GM19397 (cell line): ENCODE results near the gene TSGA10.
A peak's percentile ranks its signal among the peaks of the same experiment; 100 is the strongest.
"Not testable (repeated sequence)": the region's sequence is repeated elsewhere in the genome, so short reads cannot be mapped to it uniquely, and the experiment has no call there.

Experiments
- ATAC-seq: cut with Tn5 transposase; IDR thresholded peaks from one replicate; pipeline ENCODE4 v1.9.1; 2021; ENCODE audit warnings: mild to moderate bottlenecking, moderate library complexity; ENCODE audit not compliant: unreplicated experiment

Gene TSGA10

DNA sequence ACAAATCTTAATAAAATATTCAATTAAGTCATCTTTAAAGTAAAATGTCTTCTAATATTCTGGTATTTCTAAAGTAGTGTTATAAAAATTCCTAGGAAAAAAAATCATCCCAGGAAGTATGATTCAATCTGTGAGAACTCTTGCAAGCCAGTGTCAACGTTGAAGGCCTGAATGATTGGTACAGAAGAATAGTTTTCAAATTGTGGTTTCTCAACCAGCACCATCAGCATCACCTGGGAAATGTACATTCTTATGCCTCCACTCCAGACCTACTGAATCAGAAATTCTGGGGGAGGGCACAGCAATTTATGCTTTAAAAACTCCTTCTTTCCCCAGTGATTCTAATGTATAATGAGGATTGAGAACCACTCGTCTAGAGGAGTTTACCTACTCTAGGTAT lies 75.5 kb downstream of the TSGA10 start:
- no peak for ATAC-seq

DNA sequence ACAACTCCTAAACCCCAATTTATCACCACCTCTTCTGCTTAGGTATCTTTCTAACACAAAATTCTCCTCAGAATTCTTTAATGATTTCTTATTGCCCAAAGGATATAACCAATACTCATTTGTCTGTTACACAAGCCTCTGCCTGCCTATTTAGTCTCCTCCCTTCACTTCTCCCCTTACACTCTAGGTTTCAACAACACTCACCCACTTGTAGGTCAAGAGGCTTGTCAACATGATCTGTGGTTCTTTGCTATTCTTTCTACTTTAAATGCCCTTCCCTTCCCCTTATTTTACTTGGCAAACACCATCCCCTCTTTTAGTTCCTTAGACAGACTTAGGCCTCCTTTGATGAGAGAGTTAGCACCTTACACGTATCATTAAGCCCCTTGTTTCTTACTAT lies 82.2 kb downstream of the TSGA10 start:
- ATAC-seq: no peak

- no peak for ATAC-seq
Observed at GRCh38 chr2:99067871-99068625, 86.7 kb downstream of the TSGA10 start.

DNA sequence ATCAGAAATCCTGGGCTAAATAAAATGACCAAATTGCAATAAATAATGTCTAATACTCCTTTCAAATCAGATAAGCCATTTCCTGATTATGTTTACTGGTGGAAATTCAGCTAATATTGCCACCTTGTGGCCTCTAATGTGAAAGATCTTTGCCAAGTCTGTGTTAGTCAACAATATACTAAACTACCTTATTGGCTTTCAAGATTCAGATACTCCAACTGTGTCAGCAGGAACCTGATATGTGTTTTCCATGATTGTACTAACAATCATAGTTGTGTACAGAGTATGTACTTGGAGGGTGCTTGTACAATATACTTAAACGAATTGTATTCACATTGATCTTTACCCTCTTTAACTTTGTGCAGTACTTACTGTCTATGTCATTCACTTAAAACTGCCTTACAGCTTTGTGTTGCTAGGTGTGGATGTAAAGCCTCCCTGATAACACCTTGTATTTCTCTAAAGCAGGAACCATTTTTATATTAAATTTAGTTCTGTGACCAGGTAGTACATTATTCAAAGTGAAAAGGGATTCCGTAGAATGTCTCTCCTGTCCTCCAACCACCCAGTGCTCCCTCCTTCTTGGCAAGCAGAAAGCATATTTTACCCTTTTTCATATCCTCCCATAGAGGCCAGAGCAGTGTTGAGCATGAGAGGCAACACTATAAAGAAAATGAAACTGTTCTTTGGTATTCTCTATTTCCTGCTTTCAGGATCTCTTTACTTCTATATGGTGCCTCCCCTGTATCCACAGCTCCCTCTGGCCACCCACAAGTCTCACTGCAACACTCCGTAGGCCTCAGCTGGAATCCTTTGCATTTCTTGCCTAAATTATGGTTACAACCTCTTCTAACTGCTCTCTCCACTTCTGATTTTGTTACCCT lies 88.4 kb downstream of the TSGA10 start:
- peak; percentile 71 for ATAC-seq

GRCh38 chr2:99049187-99049586 lies 105.6 kb downstream of the TSGA10 start:
- not testable (repeated sequence) for ATAC-seq

DNA sequence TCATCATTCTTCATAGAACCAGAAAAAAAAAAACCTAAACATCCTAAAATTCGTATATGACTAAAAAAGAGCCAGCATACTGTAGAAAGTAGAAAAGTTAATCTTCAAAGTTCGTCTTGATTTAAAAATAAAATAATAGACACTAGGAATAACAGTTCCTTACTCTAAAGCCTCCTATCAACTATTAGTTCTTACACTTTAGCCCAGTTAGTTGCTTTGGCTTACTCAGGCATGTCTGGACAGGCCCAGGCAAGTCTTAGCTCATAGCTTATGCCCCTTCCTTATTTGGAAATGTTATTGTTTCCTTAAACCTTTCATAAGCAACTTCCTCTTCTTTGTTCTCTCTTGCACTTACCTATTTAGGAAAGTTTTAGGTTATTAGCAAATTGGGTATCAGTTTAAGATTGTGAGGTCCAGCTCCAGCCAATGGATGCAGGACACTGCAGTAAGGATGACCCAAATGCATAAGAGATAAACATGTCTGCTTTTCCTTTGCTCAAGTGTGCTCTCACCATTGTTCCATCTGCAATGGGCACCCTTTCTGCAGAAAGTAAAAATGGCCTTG lies 113.9 kb downstream of the TSGA10 start:
- ATAC-seq: not testable (repeated sequence)

GRCh38 chr2:99035920-99036319 lies 118.8 kb downstream of the TSGA10 start:
- ATAC-seq: no peak

- ATAC-seq: no peak
Observed at GRCh38 chr2:99032786-99033185, 122.0 kb downstream of the TSGA10 start.

- no peak for ATAC-seq
Observed at GRCh38 chr2:99032001-99032400, 122.7 kb downstream of the TSGA10 start.

- ATAC-seq: no peak
Observed at GRCh38 chr2:99031481-99031880, 123.3 kb downstream of the TSGA10 start.

DNA sequence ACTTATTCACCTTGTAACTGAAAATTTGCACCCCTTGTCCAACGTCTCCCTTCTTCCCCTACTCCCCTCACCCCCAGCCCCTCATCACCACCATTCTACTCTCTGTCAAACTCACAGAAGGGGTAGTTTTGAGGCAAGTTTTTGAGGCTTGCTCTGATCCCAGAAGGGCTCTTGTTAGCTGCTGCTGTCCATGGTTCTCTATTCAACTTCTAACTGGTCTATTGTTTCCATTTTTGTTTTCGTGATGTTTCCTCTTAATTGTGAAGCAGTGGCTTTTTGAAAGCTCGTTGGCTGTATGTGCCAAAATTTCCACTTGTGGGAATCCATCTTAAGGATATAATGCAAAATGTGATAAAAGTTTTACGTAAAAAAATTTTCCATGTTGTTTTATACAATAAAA lies 126.2 kb downstream of the TSGA10 start:
- ATAC-seq: no peak

- no peak for ATAC-seq
Observed at GRCh38 chr2:99027856-99028255, 126.9 kb downstream of the TSGA10 start.

DNA sequence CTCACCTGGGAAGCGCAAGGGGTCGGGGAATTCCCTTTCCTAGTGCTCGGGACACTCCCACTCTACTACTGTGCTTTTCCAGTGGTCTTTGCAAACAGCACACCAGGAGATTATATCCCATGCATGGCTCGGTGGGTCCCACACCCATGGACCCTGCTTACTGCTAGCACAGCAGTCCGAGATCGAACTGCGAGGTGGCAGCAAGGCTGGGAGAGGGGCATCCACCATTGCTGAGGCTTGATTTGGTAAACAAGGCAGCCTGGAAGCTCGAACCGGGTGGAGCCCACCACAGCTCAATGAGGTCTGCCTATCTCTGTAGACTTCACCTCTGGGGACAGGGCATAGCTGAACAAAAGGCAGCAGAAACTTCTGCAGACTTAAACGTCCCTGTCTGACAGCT lies 154.0 kb downstream of the TSGA10 start:
- ATAC-seq: no peak

- ATAC-seq: not testable (repeated sequence)
Observed at GRCh38 chr2:98988695-98989094, 166.0 kb downstream of the TSGA10 start.

GRCh38 chr2:98985905-98986666 lies 168.7 kb downstream of the TSGA10 start:
- ATAC-seq: no peak

- ATAC-seq: no peak
Observed at GRCh38 chr2:98975611-98976010, 179.1 kb downstream of the TSGA10 start.

GRCh38 chr2:98972582-98973167 lies 182.1 kb downstream of the TSGA10 start:
- no peak for ATAC-seq

GRCh38 chr2:98959810-98960507 lies 194.8 kb downstream of the TSGA10 start:
- no peak for ATAC-seq

DNA sequence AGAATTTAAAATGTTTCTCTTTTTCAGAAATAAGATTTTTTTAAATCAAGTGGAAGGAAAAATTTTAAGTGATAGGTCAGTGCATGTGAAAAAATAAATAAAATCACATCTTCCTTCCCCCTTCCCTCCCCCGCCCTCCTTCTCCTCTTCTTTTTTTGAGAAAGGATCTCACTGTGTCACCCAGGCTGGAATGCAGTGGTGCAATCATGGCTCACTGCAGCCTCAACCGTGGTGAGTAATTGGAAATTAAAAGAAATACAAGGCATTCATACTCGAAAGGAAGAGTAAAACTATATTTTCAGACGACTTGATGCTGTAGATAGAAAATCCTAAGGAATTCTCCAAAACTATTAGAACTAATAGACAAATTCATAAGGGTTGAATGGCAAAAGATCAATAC lies 201.8 kb downstream of the TSGA10 start:
- ATAC-seq: no peak
